HG03108 (cell line): ENCODE results near the gene BIRC6.
"Not testable (repeated sequence)": the region's sequence is repeated elsewhere in the genome, so short reads cannot be mapped to it uniquely, and the experiment has no call there.

Experiments
- ATAC-seq: cut with Tn5 transposase; IDR thresholded peaks from one replicate; pipeline ENCODE4 v1.9.1; 2021; ENCODE audit warnings: moderate library complexity; ENCODE audit not compliant: unreplicated experiment

BIRC6 gene

GRCh38 chr2:32502941-32503340 lies 146.1 kb downstream of the BIRC6 start:
- ATAC-seq: no peak

DNA sequence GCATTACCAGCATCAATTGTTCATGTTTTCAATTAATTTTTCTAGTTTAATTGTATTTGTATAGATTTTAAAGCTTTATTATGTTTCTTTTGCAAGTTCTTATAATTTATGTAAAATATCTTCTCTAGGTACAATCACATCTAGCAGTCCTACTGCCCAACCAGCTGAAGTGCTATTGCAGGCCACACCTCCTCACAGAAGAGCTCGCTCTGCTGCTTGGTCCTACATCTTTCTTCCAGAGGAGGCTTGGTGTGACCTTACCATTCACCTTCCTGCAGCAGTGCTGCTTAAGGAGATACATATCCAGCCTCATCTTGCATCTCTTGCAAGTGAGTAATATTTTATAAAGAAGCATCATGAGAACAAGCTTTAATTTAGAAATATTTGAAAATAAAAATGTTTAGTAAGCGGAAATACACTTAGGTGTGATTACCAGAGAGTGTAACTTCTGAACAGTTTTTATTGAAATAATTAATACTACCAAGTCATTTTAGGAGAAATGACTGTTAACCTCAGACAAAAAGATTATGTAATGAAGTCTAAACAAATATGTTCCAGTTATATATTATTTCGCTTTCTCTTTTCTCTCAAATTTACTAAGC lies 148.2 kb downstream of the BIRC6 start:
- ATAC-seq: no peak

GRCh38 chr2:32506446-32506845 lies 149.6 kb downstream of the BIRC6 start:
- no peak for ATAC-seq

DNA sequence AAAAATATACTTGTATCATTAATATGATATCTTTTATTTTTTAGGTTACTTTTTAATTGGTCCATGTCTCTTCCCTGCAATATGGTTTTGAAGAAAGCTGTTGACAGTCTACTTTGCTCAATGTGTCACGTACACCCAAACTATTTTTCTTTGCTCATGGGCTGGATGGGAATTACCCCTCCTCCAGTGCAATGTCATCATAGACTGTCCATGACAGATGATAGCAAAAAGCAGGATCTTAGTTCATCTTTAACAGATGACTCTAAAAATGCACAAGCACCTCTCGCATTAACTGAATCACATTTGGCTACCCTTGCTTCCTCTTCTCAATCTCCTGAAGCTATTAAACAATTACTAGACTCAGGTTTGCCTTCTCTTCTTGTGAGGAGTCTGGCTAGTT lies 158.1 kb downstream of the BIRC6 start:
- ATAC-seq: no peak

GRCh38 chr2:32516567-32516966 lies 159.7 kb downstream of the BIRC6 start:
- no peak for ATAC-seq

DNA sequence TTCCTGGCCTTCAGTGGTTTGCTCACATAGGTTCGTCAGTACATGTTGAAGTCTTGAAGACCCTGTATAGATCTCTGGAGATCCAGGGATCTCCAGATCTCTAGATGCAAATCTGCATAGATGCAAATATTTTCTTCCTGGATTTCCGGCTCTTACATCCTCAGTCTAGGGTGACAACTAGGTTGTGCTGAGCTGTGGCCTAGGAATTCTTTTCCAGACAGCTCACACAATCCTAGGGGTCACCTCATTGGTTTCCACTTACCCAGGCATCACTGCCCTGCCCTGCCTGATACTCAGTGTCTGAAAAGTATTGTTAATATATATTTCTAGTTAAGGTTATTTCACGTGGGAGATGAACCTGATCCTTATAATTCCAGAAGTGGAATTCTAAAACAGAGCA lies 165.9 kb downstream of the BIRC6 start:
- no peak for ATAC-seq

- no peak for ATAC-seq
These were observed 166.9 kb downstream of the BIRC6 start for GRCh38 chr2:32523686-32524085.

GRCh38 chr2:32532341-32532740 lies 175.5 kb downstream of the BIRC6 start:
- no peak for ATAC-seq

GRCh38 chr2:32532961-32533360 lies 176.1 kb downstream of the BIRC6 start:
- ATAC-seq: no peak

GRCh38 chr2:32534831-32535230 lies 178.0 kb downstream of the BIRC6 start:
- ATAC-seq: no peak

GRCh38 chr2:32538735-32539134 lies 181.9 kb downstream of the BIRC6 start:
- ATAC-seq: no peak

DNA sequence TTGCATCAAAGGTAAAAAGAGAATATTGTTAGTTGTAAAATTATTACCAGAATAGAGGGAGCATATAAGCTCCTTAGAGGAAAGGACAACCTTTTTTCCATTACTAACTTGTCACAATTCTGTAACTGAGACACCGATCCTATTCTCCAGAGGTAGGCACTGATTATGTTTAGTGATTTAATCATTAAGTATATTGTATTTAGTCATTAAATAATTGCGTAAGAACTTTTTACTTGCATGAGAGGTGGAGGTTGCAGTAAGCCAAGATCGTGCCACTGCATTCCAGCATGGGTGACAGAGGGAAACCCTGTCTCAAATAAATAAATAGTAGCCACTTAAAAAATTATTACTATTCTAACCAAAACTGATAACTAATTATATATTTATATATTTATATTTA lies 195.7 kb downstream of the BIRC6 start:
- not testable (repeated sequence) for ATAC-seq

GRCh38 chr2:32553829-32554432 lies 197.1 kb downstream of the BIRC6 start:
- ATAC-seq: peak; percentile 86

- ATAC-seq: no peak
These were observed 201.7 kb downstream of the BIRC6 start for GRCh38 chr2:32558492-32558891.

DNA sequence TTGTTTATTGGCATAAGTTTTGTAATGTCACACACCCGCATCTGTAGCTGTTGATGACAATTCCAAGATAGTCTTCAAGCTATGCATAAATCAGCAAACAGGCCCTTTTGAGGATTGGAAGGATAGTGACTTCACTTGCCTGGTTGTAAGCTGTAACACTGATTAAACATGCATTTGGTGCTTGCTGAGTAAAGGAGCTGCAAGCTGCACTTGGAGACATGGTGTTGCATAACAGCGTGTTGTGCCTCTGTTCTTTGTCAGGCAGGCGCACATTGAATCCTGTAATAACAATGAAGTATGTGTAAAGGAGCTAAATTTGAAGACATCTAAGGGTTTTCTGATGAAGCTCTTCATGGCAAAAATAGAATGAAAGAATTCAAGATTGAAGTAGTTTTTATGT lies 202.3 kb downstream of the BIRC6 start:
- ATAC-seq: no peak

DNA sequence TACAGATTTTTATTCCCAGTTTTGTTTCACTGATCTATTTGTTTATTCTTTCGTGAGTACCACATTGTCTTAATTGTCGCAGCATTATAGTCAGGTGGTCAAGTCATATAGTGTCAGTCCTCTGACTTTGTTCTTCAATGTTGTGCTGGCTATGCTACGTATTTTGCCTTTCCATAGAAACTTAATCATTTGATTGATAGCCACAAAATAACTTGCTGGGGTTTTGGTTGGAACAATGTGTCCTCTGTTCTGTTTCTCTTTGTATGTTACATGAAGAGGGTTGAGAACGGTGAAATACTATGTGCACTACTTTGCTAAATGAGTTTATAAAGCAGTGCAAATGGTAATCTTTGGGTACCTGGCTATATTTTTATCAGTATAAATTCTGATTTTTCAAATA lies 206.1 kb downstream of the BIRC6 start:
- no peak for ATAC-seq

DNA sequence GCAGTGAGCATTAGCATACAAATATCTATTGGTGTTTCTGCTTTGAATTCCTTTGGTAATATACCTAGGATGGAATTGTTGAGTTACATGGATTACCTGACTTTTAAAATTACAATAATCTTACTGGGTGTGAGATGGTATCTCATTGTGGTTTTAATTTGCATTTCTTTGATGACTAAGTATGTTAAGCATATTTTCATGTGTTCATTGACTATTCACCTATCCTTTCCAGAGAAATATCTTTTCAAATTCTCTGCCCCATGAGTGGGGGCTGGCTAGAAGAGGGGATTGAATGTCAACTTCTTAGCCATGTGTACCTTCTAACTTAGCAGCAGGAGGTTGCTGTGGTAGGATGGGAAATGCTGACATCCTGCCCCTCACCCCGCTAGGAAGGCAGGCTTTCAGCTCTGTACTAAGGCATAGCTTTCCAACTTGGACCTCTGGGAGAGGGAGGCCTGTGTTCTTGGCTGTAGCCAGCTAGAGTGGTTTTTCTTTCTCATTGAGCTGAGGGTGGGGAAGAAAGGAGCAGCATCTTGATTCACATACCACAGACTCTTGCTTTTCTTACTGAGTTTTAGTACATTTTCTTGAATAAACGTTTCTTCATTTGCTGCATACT lies 207.7 kb downstream of the BIRC6 start:
- no peak for ATAC-seq

DNA sequence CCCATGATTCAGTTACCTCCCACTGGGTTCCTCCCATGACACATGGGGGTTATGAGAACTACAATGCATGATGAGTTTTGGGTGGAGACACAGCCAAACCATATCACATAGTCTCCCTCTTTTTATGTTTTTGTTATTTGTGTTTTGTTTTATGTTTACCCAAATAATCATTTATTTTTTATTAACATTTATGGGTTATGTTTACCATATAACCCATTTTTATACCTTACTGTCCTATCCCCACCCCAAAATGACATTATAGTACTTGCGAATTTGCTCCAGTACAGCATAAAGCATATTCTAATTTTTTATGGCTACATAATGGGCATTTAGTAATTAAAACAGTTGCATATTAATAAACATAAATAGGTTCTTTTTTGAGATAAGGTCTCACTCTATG lies 209.1 kb downstream of the BIRC6 start:
- ATAC-seq: no peak

GRCh38 chr2:32572030-32572429 lies 215.2 kb downstream of the BIRC6 start:
- ATAC-seq: no peak

- ATAC-seq: no peak
These were observed 215.9 kb downstream of the BIRC6 start for GRCh38 chr2:32572737-32573136.

GRCh38 chr2:32591669-32592463 lies 235.0 kb downstream of the BIRC6 start:
- ATAC-seq: peak; percentile 90

GRCh38 chr2:32594573-32594972 lies 237.8 kb downstream of the BIRC6 start:
- no peak for ATAC-seq
